OCI-M2 (cell line): Measurements from ENCODE around the gene PRKCA.

Experiments
- DNase-seq: peaks from one replicate; lab custom pipeline; 2025; ENCODE audit not compliant: unreplicated experiment; lab: John Stamatoyannopoulos, UW

The PRKCA gene

DNA sequence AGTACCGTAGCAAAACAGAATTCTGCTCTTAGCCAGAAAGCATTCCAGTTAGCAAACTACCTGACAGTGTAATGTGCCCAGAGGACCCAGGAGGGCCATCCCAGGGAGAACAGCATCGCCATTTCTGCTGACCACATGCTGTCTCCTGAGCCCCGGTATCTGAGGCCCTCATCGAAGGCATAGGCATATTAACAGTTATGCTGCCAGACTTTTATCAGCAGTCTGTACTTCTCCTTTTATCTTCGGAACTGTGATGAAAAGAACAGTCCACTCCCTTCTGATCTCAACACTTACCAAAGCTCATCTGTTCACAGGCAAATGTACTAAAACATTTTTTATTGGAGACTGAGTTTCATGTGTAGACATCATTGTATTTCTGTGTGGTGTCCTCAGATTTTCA, 236.4 kb downstream of the PRKCA start:
- no peak for DNase-seq

DNA sequence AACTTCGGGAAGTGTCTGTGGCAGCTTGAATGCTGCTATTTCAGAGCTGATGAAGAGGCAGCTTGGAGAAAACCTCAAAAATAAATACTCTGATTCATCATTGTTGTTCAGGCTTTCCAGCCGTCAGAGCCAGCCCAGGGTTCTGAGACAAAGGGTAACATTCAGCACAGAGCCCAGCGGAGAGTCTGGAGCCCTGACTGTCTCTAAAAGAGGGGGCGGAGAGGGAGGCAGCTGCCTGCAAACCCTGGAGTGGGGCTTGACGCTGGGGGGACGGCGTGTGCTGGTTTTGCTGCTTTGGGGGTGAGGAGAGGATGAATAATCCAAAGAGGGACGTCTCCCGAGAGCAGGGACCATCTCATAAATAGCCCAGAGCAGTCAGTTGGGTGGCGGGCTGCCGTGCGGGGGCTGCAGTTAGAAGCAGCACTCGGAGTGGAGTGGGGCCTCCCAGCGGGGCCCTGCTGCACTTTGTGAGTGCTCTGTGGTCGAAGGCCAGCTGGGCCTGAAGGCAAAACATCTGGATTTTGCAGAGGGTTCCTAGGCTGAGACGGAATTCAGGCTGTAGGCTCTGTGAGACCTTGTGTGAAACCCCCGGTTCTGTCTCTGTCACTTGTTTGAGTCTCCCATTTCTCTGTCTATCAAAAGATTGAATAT, 237.8 kb downstream of the PRKCA start:
- no peak for DNase-seq

DNA sequence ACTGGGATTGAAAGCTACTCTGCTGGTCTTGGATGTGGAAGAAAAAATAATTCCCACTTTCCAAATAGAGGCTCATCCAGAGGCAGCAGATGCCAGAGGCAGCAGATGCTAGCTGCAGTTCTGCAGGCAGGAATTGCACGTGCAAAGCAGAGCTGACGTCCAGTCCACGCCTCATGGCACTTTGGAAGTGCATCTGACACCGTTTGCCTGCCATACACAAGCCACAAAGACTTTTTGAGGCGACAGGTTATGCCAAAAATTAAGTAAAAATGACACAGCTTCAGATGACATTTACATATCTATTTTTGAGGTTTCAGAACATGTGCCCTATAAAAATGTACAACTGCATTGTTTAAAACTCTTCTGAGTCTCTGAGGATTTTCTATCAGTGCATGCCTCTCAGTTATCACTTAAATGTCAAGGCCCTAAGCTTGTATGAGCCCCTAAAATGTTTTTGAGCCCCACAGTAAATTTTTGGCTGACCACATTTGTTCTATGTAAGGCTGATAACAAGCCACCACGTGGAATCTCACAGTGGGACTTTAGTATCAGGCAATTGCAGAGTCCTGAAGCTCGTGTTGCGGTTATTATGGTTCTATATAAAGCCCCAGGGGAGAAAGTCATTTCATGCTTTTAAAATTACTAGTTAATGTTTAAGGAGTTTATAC, 239.2 kb downstream of the PRKCA start:
- no peak for DNase-seq

DNA sequence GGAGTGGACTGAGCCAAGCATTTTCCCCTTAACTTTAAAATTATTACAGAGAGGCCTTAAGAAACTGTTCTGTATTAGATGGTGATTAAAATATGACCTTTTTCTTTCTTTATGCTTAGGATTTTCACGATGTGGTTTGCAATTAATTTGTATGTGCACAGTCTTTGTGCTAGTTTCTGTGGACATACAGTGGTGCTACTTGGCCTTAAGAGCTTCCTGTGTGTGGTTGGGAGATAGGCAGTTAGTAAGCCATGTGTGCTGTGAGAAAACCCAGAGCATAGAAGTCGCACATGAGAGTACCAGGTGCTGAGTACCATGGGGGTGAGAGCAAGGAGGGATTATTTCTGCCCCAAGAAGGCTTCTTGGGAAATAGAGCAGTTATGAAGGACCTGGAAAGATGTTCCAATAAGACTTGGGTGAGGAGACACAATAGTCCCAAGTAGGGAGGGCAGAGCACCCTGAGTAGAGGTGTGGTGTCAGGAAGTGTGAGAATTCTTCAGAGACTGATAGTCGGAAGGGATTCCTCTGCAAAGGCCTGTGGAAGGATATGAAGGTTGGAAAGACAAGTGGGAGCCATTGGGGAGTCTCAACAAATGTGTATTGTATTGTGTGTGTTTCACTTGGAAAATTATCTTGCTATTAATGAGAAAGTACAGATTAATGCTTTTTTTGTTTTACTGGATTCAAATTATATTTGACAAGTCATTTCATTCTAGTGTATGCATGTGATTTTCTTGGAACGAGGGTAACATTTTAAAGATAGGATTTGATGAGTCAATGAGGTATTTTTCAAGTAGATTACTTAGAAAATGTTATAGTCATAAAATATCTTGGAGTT, 239.9 kb downstream of the PRKCA start:
- DNase-seq = no peak

DNA sequence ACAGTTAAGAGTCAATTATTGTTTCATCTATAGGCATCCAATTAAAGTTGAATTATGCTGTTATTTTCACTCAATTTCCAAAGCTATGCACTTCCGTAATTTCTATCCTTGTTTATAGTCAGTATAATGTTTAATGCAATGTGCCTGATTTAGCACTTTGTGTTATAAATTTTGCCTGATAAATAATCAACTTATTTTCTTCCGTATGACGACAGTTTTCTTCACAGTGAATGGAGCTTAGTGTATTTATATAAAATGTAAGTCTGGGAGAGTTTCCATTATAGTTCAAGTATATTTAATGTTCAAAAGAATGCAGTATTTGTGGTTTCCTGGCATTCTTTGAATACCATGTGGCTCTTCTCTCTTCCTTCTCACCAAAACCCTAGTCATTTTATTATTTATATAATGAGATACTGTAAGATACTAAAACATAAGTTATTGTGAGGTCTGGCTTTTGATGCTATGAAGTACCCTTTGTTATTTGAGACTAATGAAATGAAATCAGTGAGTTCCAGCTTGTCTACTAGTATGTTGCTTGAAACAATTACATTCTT, 240.6 kb downstream of the PRKCA start:
- DNase-seq = no peak

DNA sequence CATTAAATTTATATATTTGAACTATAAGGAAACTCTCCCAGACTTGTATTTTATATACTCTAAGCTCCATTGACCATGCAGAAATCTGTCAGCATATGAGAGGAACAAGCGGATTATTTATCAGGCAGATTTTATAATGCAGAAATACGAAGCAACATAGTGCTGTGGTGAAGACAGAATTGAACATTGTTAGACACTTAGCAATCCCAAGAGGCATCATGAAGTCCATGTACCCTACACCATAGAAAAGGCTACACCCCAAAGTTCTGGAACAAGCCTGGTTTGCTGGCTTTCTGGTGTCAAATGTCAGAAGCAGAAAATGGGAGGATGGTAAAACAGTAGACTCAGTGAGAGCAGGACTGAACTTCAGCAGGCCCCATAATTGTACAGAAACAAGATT, 241.1 kb downstream of the PRKCA start:
- no peak for DNase-seq

DNA sequence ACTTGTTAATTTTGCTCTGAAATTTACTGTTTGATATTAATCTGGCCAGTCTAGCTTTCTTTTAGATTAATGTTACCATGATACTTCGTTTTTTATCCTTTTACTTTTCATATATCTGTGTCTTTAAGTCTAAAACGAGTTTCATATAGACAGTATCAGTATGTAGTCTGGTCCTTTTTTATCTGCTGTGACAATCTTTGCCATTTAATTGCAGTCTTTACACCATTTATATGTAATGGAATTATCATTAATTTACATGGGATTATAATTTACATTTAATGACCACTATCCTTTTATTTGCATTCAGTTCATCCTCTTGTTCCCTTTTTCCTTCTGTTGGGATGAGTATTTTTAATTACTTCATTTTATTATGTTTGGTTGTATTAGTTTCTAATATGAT, 243.5 kb downstream of the PRKCA start:
- no peak for DNase-seq

DNA sequence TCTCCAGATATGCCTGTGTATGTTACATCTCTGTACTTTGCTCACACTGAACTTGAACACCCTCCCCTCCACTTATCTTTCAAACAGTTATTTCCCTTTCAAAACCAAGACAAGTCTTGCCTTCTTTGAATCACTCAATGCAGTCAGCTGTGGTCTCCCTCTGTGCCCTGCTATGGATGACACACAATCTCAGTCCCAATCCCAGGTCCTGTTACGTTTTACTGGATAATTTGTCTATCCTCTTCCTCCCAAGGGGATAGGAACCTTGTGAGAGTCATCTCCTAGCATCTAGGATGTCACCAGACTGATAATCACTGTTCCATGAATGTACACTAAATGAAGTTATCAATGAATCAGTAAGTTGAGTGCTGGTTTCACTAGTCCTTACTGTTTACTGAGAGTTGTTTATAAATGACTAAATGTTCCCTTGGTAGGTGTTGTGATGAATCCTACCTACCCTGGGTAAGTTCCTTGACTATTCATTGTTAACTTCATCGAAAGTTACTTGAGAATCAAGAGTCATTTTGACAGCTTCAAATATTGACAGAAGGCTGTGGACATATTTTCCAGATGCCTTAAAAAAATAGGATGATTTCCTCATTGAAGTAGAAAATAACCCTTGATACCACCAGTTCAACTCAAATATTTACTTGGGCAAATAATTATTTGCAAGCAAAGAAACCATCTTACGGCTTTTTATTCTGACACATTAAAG, 244.9 kb downstream of the PRKCA start:
- DNase-seq = no peak

DNA sequence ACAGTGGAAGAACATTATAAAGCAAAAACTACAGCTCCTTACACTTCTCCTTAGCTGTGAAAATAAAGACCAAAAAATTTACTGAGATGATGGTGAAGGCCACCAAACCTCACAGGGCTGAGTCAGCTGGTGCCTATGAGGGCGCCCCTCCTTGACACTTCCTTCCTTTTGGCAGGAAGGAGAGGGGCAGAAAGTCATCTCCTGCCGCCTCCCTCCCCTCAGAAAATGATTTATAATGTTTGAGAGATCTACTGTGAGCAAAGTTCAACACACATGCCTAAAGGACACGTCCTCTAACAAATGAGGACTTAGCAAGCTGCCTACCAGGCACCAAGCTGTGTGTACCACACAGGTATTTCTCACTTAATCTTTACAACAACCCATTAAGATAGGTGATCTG, 245.7 kb downstream of the PRKCA start:
- DNase-seq = no peak

DNA sequence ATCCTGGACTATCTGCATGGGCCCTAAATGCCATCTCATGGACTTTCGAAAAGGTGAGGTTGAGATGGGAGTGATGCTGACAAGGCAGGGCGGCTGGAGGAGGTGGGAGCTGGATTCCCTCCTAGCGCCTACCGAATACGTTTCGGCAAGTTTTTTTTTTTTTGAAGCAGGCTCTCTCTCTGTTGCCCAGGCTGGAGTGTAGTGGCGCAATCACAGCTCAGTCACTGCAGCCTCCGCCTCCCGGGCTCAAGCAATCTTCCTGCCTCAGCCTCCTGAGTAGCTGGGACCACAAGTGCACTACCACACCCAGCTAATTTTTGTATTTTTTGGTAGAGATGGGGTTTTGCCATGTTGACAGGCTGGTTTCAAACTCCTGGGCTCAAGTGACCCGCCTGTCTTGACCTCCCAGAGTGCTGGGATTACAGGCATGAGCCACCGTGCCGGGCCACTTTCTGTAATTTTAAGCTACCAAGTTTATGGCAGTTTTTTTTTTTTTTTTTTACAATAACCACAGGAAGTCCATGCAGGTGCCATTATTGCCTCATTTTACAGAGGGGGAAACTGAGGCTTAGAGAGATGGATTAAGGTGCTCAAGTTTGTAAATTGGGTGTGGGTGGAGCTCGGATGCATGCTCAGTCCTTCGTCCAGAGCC, 246.4 kb downstream of the PRKCA start:
- DNase-seq = no peak

DNA sequence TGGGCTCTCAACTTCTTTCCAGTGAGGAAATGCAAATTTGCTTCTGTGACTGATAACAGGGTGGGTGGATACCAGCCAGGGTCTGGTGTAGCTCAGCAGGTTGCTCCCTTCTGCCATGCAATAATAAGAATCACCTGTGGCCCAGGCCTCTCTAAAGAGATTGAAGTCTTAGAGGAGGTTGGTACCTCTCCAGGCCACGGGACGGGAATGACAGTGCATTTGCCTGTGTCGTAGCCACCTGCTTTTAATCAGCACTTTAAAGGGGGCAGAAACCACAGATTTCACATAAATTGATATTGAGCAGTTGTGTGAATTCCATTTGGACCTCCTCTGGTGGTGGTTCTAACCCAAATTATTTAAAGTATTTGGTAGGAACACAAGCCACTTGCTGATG, 246.9 kb downstream of the PRKCA start:
- no peak for DNase-seq

DNA sequence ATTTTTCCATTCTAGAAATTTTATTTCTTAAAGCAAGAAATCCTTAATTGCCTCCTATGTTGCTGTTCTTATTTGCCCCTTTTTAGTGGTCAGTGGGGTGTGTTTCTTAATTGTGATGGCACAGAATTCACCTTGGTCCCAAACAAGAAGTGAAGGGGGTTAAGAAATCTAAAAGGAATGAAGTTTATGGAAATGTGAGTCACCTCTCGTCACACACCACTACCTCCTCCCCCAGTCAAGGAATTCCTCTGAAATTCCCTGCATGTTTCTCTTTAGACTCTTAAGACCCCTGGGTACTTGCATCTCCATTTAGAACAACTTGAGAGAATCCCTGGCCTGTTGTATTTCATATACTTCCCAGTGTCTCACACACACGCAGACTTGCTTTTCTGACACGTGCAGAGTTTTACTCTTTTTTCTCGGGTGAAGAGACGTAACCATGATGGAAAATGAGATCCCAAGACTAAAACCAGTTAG, 247.4 kb downstream of the PRKCA start:
- no peak for DNase-seq

DNA sequence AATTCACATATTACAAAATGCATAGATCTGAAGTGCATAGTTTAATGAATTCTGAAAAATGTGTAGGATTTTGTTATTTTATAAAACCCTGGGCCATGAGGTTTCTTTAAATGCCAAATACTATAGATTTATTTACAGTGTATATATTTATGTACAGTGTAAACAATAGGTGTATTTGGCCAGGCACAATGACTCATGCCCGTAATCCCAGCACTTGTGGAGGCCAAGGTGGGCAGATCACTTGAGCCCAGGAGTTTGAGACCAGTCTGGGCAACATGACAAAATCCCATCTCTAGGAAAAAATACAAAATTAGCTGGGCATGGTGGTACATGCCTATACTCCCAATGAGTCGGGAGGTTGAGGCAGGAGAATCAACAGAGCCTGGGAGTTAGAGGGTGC, 249.4 kb downstream of the PRKCA start:
- no peak for DNase-seq

DNA sequence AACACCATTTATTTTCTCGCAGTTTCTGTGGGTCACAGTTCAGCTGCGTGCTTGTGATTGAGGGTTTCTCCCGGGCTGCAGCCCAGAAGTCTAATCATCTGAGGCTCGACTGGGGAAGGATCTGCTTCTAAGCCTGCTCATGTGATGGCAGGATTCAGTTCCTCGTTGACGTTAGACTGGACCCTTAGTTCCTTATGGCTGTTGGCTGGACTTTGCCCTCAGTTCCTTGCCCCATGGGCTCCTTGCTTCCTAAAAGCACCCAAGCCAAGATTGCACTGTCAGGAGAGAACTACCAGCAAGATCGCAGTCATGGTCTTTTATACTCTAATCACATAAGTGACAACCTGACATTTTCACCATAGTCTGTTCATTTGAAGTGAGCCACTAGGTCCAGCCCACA, 250.0 kb downstream of the PRKCA start:
- no peak for DNase-seq

DNA sequence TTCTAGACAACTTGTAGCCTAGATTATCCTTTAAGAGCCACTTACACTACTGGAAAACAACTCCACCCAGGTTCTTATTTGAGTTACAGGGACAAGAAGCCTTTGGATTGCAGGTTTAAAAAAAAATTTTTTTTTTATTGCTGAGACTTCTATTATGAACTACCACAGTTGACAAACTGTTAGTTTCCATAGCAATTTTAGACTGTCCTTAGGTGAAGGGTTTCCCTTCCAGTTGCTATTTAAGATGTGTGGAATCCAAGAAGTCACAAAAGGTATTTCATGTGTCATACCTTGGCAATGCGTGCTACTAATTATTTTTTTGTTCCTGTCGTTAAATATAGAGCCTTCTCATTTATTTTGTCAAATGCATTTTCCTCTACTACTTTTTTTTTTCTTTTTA, 253.2 kb downstream of the PRKCA start:
- DNase-seq = no peak

DNA sequence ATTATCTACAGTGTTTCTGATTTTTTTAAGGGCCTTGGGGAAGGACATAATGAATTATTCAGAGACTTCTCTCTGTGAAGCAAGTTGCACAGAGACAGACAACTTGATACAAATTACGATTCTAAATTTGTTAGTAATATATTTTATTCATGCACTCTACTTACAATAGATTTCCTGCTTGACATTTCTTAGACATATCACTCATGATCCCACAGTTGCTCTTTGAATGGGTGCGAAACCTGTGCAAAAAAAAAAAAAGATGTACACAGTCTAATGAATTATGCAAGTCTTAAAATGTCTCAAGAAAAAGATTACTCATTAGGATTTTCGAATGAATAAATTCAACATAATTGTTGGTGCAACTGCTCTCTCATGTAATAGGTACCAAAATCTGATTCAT, 254.8 kb downstream of the PRKCA start:
- no peak for DNase-seq

DNA sequence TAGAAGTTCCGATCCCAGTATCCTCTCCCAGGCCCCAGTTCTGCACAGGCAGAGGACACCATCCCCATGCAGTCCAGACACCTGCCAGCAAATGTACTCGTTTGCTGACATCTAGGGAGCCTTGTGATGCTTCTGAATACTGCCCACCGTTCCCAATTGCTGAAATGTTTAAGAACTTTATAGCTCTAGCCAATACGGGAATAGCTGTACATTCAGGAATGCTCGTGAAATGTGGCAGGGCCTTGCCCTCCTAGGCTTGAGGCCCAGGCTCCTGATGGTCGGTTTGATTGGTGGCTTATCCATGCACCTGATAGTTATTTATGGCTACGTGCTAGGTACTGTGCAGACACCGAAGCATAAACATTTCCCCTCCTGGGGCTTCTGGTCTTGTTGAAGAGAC, 255.5 kb downstream of the PRKCA start:
- DNase-seq = no peak

DNA sequence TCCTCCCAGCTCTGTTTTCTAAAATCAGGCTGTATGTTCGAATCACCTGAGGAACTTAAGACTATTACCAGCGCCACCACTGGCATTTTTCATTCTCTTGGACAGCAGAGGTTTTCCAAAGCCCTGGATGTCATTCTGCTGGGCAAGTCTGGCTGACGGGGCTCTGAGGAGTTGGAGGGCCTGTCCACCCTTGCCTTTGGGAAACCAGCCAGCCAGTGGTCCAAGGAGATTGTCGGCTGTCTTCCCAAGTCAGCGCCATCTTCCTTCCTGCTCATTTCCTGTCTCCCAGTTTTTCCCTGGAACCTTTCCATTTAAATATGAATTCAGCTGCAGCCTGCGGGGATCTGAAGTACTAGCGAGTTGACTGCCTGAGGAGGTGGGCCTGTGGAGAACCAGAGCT, 258.3 kb downstream of the PRKCA start:
- DNase-seq = no peak

DNA sequence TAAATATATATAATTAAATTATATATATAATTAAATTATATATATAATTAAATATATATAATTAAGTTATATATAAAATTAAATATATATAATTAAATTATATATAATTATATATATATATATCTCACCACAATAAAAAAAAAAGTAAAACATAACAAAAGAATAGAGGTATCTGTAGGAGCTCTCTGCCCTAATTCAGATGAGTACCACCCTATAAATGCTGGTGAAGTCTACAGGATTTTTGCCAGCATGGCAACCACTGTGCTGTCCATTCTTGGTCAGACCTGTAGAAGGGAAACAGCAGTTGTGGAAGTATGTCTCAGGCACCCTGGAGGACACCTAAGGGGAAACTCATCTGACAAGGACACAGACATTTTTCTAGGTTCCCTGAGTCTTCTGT, 259.7 kb downstream of the PRKCA start:
- DNase-seq = no peak

DNA sequence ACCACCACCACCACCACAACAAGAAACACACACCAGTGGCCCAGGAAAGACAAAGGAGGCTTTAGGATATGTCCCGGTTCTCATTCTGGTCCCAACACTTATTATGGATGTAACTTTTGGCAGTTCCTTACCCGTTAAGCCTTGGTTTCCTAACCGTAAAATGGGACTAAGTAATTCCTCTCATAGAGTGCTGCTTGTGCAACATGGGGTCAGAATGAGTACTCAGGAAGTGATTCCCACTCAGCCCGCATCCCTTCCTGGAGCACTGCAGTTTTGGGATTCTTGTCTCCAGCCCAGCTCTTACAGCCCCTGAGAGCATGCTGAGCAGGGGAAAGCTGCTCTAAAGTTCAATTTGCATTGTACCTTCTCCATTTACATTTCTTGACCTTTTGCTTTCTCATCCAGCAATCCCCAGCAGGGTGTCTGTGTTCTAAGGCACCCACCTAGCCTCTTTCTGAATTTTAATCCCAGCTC, 262.6 kb downstream of the PRKCA start:
- no peak for DNase-seq
